Suprapubic skin (tissue), 4 donors: Measurements from ENCODE around the gene CFAP410.

Experiments
- CTCF ChIP-seq, 2 donors: fragments of 200-600 bp in 1 of 2; fragments of 450-650 bp in 1 of 2; sonication (generic) in 1 of 2; IDR thresholded peaks; one replicate each; pipeline ENCODE4 v1.5.1; 2016 to 2019; ENCODE audit warnings: antibody characterized with exemption in 2 of 2, mild to moderate bottlenecking in 1 of 2, moderate library complexity in 1 of 2
- EP300 ChIP-seq: sonication (generic); formaldehyde crosslinking; IDR thresholded peaks from one replicate; pipeline ENCODE4 v1.6.1; 2017; ENCODE audit warnings: antibody characterized with exemption
- POLR2A ChIP-seq, 2 donors: fragments of 450-650 bp; IDR thresholded peaks; one replicate each; pipeline ENCODE4 v1.6.1; 2017; ENCODE audit warnings: antibody characterized with exemption in 2 of 2, mild to moderate bottlenecking in 2 of 2, moderate library complexity in 2 of 2
- POLR2AphosphoS5 ChIP-seq, 3 donors: sonication (generic); formaldehyde crosslinking; IDR thresholded peaks; one replicate each; pipeline ENCODE4 v1.6.1; 2017; ENCODE audit warnings: antibody characterized with exemption in 3 of 3

GRCh38 chr21:44332383-44332782 lies 6.8 kb downstream of the CFAP410 start:
- TF ChIP-seq CTCF (IDR thresholded peaks at IDR 0.05) (no peak), POLR2A (IDR thresholded peaks at IDR 0.05) (no peak), EP300 (no peak), POLR2AphosphoS5 (IDR thresholded peaks at IDR 0.05) (no peak)
